HEK293T (cell line): Measurements from ENCODE around the gene LRMDA.

Experiments used
- BHLHE40 ChIP-seq: fragments of 450-650 bp; IDR thresholded peaks from 2 replicates; pipeline ENCODE4 v1.6.1; 2016; ENCODE audit warnings: mild to moderate bottlenecking, moderate library complexity, borderline replicate concordance
- CTBP1 ChIP-seq: fragments of 450-650 bp; IDR thresholded peaks from 2 replicates; pipeline ENCODE4 v1.6.1; 2016; ENCODE audit warnings: borderline replicate concordance
- FOXK2 ChIP-seq: fragments of 450-650 bp; IDR thresholded peaks from 2 replicates; pipeline ENCODE4 v1.6.1; 2016; ENCODE audit warnings: mild to moderate bottlenecking
- FOXM1 ChIP-seq: fragments of 450-650 bp; IDR thresholded peaks from 2 replicates; pipeline ENCODE4 v1.6.1; 2017; ENCODE audit warnings: mild to moderate bottlenecking, borderline replicate concordance
- NFRKB ChIP-seq: fragments of 450-650 bp; IDR thresholded peaks from 2 replicates; pipeline ENCODE4 v1.6.1; 2016; ENCODE audit warnings: mild to moderate bottlenecking, moderate library complexity
- SP1 ChIP-seq: fragments of 450-650 bp; IDR thresholded peaks from 2 replicates; pipeline ENCODE4 v1.6.1; 2017
- SUZ12 ChIP-seq: fragments of 450-650 bp; IDR thresholded peaks from 2 replicates; pipeline ENCODE4 v1.6.1; 2016; ENCODE audit warnings: mild to moderate bottlenecking
- ZNF384 ChIP-seq: fragments of 450-650 bp; IDR thresholded peaks from 2 replicates; pipeline ENCODE4 v1.6.1; 2016

- no peak for TF ChIP-seq CTBP1
- no peak for TF ChIP-seq SP1
- no peak for TF ChIP-seq ZNF384
- TF ChIP-seq SUZ12 = no peak
- no peak for TF ChIP-seq FOXM1
- TF ChIP-seq NFRKB = no peak
- no peak for TF ChIP-seq FOXK2
- TF ChIP-seq BHLHE40 = no peak
These were observed 636.0 kb downstream of the LRMDA start for GRCh38 chr10:76067447-76067846.
